GM18499 (cell line): Measurements from ENCODE around the gene PAK3.

Experiments used
- ATAC-seq: cut with Tn5 transposase; IDR thresholded peaks from one replicate; pipeline ENCODE4 v1.9.1; 2021; ENCODE audit warnings: moderate number of reproducible peaks; ENCODE audit not compliant: insufficient read depth, unreplicated experiment

PAK3 gene

DNA sequence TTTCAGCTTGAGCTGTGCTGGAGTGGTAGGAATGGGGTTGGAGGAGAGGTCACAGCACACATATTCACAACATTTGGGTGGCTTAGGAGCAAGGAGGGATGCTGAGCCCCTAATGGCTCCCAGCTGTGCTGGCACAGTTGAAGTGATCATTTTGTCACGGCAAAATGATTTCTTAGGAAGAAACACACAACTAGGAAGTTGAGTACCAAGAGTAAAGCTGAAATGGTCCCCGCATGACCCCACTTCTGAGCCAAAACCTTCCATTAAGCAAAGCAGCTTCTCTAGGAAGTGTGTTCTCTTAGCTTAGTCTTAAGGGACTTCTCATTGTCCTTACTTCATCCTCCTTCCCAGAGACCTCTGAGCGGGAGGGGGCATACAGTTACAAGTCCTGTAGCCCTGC is 161.7 kb downstream of the PAK3 start:
- no peak for ATAC-seq

DNA sequence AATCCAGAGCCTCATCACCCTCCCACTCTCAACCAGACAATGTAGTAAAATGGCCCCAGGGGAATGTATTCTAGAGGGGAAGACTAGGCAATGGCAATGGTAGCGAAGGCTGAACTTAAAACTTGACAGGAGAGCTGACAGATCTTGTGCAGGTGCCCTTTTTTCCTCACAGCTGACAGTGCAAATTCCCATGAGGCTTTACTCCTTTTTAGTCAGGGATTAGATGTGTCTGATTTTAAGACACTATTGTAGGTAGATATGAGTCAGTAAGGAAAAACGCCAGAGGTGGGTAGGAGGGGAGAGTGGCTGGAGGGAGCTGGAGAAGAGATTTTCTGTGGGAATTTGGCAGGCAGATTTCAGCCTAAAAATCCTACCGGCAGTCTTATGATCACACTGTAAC is 163.6 kb downstream of the PAK3 start:
- ATAC-seq = no peak

DNA sequence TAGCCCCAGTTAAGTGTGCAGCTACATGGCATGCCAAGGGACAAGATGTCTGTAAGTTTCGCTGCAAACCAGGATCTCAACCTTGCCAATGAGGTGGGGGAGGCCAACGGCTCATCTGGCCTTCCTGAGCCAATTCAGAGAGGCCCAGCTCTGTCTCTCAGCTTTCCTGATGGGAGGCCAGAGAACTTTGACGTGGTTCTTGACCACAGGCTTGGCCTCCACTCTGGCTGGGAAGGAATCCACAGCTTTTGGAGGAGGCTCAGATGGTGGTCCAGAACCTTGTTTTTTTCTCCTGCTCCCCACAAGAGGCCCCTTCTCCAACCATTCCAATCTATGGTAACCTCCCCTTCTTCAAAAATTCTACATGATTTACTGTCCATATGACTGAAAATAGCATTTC is 164.5 kb downstream of the PAK3 start:
- no peak for ATAC-seq

DNA sequence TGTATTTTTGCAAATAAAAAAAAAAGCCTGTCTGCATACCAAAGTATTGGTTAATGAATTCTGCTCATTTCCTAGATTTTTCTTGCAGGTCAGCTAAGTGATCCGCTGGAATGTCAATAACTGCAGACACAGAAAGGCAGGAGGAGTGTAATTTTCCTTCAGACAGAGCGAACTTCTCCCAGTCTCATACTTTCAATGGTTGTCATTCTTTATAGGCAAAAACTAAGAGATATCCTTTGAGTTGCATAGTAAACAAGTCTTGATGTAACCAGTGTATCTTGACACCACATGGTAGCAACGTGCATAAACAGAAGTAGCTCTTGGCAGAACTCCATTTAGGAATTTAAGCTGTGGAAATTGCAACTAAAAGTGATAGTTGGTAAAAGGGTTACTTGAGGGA is 166.1 kb downstream of the PAK3 start:
- ATAC-seq = no peak

DNA sequence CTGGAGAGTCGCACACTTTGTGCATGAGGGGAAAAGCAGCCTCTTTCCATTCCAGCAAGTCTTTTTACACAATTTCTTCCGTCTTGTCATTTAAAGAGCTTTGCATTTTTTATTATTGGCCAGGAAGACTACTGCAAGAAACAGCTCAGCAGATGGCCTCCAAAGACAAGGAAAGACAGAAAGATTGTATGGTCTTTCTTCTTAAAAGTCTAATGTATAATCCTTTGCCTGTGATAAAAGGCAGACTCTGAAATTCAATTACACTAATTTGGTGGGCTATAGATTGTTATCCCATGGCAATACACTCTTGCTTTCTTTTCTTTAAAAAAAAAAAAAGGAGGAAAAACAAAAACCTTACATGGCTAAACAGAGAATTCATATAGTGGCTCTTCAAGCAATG is 168.4 kb downstream of the PAK3 start:
- ATAC-seq = no peak

DNA sequence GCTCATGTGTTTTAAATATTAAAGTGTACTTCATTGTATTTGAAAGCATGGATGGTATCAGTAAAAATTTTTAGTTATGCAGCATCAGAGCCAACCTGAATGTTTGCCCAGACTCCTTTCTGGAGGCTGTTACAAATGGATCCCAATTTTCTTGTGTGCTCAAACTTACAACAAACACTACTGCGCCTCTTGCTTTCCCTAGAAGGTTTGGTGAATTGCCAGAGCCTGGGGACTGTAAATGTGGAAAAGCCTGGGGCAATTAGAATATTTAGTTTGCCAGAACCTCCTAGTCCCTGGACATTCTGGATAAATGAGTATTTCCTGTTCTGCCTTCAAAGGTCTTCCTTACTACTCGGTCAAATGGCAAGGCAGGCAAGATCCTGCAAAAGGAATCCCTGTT is 169.5 kb downstream of the PAK3 start:
- ATAC-seq = no peak

DNA sequence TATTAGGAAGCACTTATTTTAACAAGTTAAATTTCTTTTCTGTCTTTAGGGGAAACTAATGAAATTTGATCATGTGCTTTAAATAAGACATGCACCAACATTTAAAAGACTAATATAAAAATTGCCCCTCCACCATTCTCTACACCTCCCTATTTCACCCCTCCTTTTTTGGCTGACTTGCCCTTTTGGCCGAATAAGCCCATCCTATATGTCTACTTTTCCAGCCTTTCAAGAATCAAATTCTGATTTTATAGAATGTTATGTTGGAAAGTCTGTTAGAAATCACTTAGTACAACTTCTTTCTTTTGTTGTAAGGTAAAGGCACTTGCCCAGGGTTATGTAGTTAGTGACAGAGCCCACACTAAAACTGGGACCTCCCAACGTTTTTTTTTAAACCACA is 172.5 kb downstream of the PAK3 start:
- no peak for ATAC-seq

DNA sequence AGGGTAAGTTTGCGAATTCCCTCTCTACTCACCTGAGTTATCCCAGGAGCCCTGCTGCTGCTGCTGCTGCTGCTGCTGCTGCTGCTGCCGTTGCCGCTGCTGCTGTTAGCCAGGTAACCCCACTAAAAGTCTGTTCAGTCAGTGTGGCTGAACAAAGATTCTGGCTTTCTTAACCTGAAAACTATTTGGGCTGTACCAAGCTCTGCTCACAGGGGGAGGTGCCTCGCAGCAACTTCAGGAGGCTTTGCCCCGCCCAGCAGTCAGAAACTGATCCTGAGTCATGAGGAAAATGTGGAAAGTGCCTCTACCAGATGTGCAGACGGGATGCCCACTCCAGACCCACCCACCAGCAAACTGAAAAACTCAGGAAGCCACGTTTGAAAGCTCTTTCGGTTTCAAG is 174.3 kb downstream of the PAK3 start, which contains the start of gene CAPN6:
Gene CAPN6 (minus strand): TSS at position 145 of the 400 bp plus-strand sequence. CDS start 6,547 bp downstream, outside the sequence.
- no peak for ATAC-seq
